HL-60 (cell line): ENCODE data around the gene CHST13.

Experiments
- DNase-seq, 2 experiments: peaks; one replicate each; pipeline ENCODE4 v3.0.0-alpha.2; 2010 to 2020; ENCODE audit warnings: low read depth in 1 of 2, low spot score in 1 of 2
- H3K27ac ChIP-seq: fragments of 250-450 bp; sonication (Bioruptor Pico); replicated peaks from 2 replicates; pipeline ENCODE4 v1.5.1; 2020; ENCODE audit warnings: mild to moderate bottlenecking, moderate library complexity
- H3K27me3 ChIP-seq: fragments of 250-450 bp; sonication (Bioruptor Pico); 2 replicates; pipeline ENCODE4 v1.5.1; 2021; ENCODE audit warnings: mild to moderate bottlenecking, moderate library complexity; ENCODE audit not compliant: insufficient read depth, poor library complexity, severe bottlenecking
- H3K4me3 ChIP-seq: replicated peaks from 2 replicates; pipeline ENCODE4 v1.5.1; 2011; ENCODE audit warnings: mild to moderate bottlenecking, control low read depth, low read length; ENCODE audit not compliant: insufficient read depth
- GABPA ChIP-seq: IDR thresholded peaks from 2 replicates; pipeline ENCODE4 v1.6.1; 2012; ENCODE audit warnings: low read depth
- POLR2AphosphoS5 ChIP-seq: IDR thresholded peaks from 2 replicates; pipeline ENCODE4 v1.6.1; 2012; ENCODE audit warnings: low read depth
- SPI1 ChIP-seq: IDR thresholded peaks from 2 replicates; pipeline ENCODE4 v1.6.1; 2012; ENCODE audit warnings: low read depth, mild to moderate bottlenecking, borderline replicate concordance
- TF ChIP-seq, protein P1 (sequence below): IDR thresholded peaks from 2 replicates; pipeline ENCODE4 v1.6.1; 2012; ENCODE audit warnings: low read depth; ENCODE audit not compliant: insufficient replicate concordance
- TF ChIP-seq, protein P2 (sequence below): IDR thresholded peaks from one replicate; pipeline ENCODE4 v1.5.1; 2011; ENCODE audit warnings: low read length, control low read depth, inconsistent platforms; ENCODE audit not compliant: insufficient read depth

The CHST13 gene

DNA sequence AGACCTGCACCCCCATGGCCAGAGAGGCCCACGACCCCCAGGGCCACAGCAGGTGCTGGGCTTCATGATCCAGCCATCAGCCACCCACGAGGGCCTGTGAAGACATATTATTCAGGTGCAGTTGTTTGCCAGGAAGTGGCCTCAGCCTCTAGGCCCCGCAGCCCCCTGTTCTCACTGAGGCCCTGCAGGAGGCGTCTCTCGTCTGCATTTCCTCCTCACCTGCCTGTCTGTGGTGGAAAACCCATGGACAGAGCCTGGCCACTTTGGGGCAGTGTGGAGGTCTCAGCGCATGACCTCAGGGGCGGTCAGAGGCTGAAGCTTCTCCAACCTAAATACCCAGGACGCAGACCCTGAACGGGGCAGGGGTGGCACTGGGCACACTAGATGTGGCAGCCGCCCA lies 25.0 kb upstream of the CHST13 start:
- no peaks in the 10 kb centered on the region for H3K27me3 ChIP-seq
- no peak for DNase-seq
- no peak overlapping the region for H3K4me3 ChIP-seq
- no peak overlapping the region for H3K27ac ChIP-seq
- TF ChIP-seq, protein P1, sequence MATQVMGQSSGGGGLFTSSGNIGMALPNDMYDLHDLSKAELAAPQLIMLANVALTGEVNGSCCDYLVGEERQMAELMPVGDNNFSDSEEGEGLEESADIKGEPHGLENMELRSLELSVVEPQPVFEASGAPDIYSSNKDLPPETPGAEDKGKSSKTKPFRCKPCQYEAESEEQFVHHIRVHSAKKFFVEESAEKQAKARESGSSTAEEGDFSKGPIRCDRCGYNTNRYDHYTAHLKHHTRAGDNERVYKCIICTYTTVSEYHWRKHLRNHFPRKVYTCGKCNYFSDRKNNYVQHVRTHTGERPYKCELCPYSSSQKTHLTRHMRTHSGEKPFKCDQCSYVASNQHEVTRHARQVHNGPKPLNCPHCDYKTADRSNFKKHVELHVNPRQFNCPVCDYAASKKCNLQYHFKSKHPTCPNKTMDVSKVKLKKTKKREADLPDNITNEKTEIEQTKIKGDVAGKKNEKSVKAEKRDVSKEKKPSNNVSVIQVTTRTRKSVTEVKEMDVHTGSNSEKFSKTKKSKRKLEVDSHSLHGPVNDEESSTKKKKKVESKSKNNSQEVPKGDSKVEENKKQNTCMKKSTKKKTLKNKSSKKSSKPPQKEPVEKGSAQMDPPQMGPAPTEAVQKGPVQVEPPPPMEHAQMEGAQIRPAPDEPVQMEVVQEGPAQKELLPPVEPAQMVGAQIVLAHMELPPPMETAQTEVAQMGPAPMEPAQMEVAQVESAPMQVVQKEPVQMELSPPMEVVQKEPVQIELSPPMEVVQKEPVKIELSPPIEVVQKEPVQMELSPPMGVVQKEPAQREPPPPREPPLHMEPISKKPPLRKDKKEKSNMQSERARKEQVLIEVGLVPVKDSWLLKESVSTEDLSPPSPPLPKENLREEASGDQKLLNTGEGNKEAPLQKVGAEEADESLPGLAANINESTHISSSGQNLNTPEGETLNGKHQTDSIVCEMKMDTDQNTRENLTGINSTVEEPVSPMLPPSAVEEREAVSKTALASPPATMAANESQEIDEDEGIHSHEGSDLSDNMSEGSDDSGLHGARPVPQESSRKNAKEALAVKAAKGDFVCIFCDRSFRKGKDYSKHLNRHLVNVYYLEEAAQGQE: no peak
- TF ChIP-seq, protein P2, sequence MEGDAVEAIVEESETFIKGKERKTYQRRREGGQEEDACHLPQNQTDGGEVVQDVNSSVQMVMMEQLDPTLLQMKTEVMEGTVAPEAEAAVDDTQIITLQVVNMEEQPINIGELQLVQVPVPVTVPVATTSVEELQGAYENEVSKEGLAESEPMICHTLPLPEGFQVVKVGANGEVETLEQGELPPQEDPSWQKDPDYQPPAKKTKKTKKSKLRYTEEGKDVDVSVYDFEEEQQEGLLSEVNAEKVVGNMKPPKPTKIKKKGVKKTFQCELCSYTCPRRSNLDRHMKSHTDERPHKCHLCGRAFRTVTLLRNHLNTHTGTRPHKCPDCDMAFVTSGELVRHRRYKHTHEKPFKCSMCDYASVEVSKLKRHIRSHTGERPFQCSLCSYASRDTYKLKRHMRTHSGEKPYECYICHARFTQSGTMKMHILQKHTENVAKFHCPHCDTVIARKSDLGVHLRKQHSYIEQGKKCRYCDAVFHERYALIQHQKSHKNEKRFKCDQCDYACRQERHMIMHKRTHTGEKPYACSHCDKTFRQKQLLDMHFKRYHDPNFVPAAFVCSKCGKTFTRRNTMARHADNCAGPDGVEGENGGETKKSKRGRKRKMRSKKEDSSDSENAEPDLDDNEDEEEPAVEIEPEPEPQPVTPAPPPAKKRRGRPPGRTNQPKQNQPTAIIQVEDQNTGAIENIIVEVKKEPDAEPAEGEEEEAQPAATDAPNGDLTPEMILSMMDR: no peak
- TF ChIP-seq SPI1 (no peak), POLR2AphosphoS5 (no peak), GABPA (no peak)

DNA sequence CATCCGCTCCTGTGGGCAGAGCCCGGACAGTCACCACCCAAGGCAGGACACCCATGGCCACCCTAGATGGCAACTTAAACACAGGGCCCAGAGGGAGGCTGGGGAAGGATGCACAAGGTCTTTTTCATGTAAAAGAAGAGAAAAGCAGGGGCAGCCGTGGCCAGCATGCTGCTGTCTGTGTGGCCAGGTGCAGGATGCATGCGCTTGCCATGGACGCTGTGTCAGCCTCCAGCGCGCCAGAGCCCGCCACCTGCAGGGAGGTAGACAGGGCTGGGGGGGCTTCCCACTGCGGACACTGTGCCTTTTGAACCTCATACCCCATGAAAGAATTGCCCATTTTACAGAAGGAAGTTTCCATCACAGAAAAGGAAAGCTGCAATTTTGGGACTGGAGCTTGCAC lies 24.6 kb upstream of the CHST13 start:
- no peak for TF ChIP-seq SPI1
- TF ChIP-seq POLR2AphosphoS5: no peak
- no peak for TF ChIP-seq GABPA
- Histone ChIP-seq H3K27me3 (no peaks in the 10 kb centered on the region), H3K27ac (no peak overlapping the region), H3K4me3 (no peak overlapping the region)
- DNase-seq: no peak

DNA sequence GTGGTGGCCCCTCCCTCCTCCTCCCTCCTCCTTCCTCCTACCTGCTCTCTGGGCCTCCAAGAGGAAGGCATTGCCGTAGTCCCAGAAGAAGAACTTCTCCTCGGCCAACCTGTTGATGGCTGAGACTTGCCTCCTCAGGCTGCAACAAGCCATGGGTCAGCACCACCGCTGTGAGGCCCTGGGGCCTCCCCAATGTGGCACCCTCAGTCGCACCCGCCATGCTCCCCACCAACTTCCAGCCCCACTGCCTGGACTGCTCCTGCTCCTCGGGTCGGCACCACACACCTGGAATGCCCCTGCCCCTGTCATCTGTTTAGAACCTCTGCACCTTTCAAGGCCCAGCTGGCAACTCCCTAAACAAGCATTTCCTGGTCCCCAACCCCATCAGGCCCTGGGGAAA lies 23.9 kb upstream of the CHST13 start:
- H3K27ac ChIP-seq: no peak overlapping the region
- no peaks in the 10 kb centered on the region for H3K27me3 ChIP-seq
- H3K4me3 ChIP-seq: no peak overlapping the region
- TF ChIP-seq, protein P1: no peak
- TF ChIP-seq, protein P2: no peak
- no peak for DNase-seq

DNA sequence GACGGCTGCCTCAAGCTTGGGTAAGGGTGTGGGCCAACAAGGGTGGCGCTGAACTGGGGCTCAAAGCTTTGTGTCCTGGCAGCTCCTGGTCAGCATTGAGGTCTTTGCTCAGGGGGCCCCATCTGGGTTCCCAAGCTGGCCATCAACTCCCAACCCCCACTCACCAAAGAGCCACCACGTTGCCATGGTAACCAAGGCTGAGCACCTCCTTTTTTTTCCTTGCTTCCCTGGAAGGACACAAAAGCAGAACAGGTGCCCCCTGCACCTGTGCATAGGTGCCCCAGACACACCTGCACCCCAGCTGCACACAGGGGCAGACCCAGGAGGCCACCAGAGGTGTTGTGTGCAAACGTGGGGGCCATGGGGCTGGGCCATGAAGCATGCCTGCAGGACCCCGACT lies 22.9 kb upstream of the CHST13 start:
- H3K4me3 ChIP-seq: no peak overlapping the region
- no peak for DNase-seq
- H3K27me3 ChIP-seq: no peaks in the 10 kb centered on the region
- TF ChIP-seq GABPA: no peak
- TF ChIP-seq, protein P2: no peak
- TF ChIP-seq, protein P1: no peak
- no peak for TF ChIP-seq SPI1
- no peak for TF ChIP-seq POLR2AphosphoS5
- no peak overlapping the region for H3K27ac ChIP-seq
